Measurements from ENCODE around the gene LPIN2.

DNA sequence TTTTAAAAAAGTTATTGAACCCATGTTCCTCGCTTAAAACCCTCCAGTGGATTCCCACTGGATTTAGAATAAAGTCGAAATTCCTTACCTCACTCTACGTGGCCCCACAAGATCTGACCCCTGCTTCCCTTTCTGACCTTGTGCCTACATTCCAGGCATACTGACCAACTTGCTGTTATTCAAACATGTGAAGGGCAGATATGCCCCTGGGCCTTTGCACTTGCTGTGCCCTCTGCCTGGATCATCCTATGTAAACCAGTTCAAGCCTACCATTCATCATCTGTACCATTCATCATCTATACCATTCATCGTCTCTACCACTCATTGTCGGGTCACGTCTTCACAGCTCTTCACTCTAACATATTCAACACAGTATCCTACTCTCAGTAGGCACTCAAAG is 41.3 kb upstream of the LPIN2 start:
- TF ChIP-seq, protein P1, sequence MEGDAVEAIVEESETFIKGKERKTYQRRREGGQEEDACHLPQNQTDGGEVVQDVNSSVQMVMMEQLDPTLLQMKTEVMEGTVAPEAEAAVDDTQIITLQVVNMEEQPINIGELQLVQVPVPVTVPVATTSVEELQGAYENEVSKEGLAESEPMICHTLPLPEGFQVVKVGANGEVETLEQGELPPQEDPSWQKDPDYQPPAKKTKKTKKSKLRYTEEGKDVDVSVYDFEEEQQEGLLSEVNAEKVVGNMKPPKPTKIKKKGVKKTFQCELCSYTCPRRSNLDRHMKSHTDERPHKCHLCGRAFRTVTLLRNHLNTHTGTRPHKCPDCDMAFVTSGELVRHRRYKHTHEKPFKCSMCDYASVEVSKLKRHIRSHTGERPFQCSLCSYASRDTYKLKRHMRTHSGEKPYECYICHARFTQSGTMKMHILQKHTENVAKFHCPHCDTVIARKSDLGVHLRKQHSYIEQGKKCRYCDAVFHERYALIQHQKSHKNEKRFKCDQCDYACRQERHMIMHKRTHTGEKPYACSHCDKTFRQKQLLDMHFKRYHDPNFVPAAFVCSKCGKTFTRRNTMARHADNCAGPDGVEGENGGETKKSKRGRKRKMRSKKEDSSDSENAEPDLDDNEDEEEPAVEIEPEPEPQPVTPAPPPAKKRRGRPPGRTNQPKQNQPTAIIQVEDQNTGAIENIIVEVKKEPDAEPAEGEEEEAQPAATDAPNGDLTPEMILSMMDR (IDR thresholded peaks at IDR 0.05 in 2 of 3, conservative IDR thresholded peaks at IDR 0.05 in 1 of 3; ENCODE audit: borderline replicate concordance in 1 of 3, insufficient read depth in 1 of 3, low read depth in 2 of 3, low read length in 2 of 3), result no peak
- TF ChIP-seq POLR2AphosphoS5 (IDR thresholded peaks at IDR 0.05; ENCODE audit: low read depth, low read length) (no peak), YY1 (IDR thresholded peaks at IDR 0.05; ENCODE audit: extremely low read depth, insufficient replicate concordance, low read depth, low read length) (no peak), SIN3A (IDR thresholded peaks at IDR 0.05; ENCODE audit: low read depth) (no peak), EZH2 (IDR thresholded peaks at IDR 0.05) (no peak)
